Measurements from ENCODE around the gene SKIL.

The SKIL gene

DNA sequence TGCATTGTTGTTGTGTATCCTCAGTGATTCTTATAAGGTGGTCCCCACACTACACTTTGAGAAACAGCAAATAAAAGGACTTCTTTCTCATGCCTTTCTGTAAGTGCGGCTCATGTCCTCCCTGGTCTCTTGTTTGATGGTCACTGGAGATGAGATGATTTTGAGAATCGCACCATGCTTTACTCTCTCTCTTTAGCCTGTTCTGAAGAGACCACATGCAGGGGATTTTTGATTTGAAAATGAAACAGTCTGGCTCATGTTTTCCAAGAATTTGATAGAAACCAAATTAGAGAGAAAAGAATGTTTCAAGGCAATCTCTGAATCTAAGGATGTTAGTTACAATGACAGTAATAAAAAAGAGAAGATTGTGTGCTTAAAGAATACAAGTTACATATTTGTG is 79.2 kb downstream of the SKIL start:
- DNase-seq (ENCODE audit: low read depth): no peak
- TF ChIP-seq, protein P1, sequence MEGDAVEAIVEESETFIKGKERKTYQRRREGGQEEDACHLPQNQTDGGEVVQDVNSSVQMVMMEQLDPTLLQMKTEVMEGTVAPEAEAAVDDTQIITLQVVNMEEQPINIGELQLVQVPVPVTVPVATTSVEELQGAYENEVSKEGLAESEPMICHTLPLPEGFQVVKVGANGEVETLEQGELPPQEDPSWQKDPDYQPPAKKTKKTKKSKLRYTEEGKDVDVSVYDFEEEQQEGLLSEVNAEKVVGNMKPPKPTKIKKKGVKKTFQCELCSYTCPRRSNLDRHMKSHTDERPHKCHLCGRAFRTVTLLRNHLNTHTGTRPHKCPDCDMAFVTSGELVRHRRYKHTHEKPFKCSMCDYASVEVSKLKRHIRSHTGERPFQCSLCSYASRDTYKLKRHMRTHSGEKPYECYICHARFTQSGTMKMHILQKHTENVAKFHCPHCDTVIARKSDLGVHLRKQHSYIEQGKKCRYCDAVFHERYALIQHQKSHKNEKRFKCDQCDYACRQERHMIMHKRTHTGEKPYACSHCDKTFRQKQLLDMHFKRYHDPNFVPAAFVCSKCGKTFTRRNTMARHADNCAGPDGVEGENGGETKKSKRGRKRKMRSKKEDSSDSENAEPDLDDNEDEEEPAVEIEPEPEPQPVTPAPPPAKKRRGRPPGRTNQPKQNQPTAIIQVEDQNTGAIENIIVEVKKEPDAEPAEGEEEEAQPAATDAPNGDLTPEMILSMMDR (conservative IDR thresholded peaks at IDR 0.05; ENCODE audit: control insufficient read depth, insufficient read depth, low read depth, low read length): no peak

DNA sequence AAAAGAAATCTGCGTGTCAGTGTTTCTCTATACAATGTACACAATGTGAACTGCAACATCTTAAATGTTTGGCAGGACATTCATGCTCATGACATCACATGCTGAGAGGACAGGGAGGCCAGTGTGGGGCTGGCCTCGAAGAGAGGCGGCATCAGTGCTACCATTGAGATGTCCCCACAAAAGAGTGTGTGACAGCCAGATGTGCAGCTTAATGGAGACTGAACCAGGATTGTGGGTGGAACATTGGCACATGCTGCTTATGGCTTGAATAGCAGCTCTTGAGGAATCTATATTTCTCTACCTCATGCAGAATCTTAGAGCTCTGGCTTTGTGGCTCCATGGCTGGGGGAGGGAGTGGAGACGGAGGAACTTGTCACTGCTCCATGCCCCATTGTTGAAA is 79.7 kb downstream of the SKIL start:
- no peak for DNase-seq (ENCODE audit: low read depth)
- TF ChIP-seq, protein P1 (conservative IDR thresholded peaks at IDR 0.05; ENCODE audit: control insufficient read depth, insufficient read depth, low read depth, low read length): no peak
- H3K4me3 ChIP-seq (ENCODE audit: control insufficient read depth, low read depth, low read length): no peak overlapping the region

More for the DNA sequence above, 79.2 kb downstream of the SKIL start:
- no peak overlapping the region for H3K4me3 ChIP-seq (ENCODE audit: control insufficient read depth, low read depth, low read length)

DNA sequence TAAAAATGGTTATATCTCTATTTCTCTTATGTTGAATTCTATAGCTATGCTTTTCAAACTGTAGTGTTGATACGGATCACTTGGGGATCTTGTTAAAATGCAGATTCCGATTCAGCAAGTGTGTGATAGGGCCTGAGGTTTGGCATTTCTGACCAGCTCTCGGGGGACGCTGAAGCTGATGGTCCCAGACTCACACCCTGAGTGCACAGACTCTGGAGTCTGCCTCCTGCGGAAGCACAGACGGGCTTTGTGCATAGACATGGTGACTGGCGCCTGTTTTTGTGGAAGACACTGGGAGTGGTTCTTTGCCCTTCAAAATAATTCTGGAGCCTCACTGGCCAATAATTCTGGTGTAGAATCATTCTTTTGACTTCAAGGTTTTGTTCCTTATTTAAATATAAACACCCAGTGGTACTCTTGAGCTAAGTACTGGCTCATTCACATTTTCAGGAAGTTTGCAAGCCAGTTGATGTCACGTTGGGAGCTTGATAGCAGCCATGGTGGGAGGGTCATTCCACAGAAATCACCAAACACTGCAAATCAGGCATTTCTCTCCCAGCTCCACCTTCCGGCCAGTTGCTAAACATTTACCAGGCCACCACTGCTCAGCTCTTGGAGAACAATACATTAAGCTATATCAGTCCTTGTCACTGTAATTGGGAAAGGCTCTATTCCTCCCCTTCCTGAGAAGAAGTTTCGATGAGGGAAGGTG is 80.3 kb downstream of the SKIL start:
- DNase-seq (ENCODE audit: low read depth): no peak
- TF ChIP-seq, protein P1 (conservative IDR thresholded peaks at IDR 0.05; ENCODE audit: control insufficient read depth, insufficient read depth, low read depth, low read length): no peak
- no peak overlapping the region for H3K4me3 ChIP-seq (ENCODE audit: control insufficient read depth, low read depth, low read length)

DNA sequence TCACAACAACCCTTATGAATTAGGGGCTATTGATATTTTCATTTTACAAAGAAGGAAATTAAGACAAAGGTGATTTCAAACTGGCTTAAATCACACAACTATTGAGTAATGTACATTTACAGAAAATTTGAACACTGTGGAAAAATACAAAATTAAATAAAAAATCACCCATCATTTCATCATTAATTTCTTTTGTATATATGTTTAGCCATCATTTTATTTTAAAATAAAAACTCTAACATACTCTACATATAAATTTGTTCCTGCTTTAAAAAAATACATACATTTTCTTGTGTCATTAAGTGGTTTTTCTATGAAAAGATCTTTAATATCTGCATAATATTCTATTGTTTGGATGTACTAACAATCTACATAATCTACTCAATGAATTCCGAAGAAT is 81.3 kb downstream of the SKIL start:
- DNase-seq (ENCODE audit: low read depth): no peak
- H3K4me3 ChIP-seq (ENCODE audit: control insufficient read depth, low read depth, low read length): no peak overlapping the region
- TF ChIP-seq, protein P1 (conservative IDR thresholded peaks at IDR 0.05; ENCODE audit: control insufficient read depth, insufficient read depth, low read depth, low read length): no peak

DNA sequence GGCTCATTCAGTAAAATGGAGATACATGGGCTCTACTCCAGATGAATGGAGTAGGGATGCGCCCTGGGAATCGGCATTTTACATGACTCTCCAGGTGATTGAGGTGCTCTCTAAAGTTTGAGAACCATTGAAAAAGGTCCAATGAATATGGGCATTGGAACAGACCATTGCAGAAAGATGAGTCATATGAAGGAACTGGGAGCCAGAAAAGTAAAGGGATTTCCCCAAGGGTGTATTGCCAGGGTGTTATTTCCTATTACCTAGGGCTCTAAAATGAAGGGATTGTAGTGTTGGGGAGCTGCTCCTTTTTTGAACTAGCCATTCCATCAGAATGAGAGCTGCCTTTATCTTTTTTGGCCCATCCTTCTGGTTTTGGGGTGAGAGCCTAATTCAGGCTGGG is 82.8 kb downstream of the SKIL start:
- H3K4me3 ChIP-seq (ENCODE audit: control insufficient read depth, low read depth, low read length): no peak overlapping the region
- TF ChIP-seq, protein P1 (conservative IDR thresholded peaks at IDR 0.05; ENCODE audit: control insufficient read depth, insufficient read depth, low read depth, low read length): no peak
- DNase-seq (ENCODE audit: low read depth): peak; percentile 63

DNA sequence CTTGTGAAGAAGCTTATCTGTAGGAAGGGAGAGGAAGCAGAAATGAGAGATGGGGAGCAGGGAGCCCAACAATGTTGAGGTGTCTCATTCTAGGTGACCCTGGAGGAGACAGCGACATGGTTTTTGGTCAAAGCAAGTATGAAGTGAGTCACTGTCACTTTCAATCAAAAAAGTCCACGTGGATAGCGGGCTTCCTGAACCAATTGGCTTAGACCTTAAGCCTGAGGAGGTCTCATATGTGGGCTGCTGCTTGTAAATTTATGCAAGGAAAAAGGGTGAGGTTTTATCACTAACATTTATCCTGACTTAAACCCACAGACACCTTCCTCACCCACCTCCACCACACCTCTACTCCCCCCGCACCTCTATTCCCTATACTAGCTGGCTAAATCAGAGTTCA is 83.9 kb downstream of the SKIL start:
- H3K4me3 ChIP-seq (ENCODE audit: control insufficient read depth, low read depth, low read length): no peak overlapping the region
- TF ChIP-seq, protein P1 (conservative IDR thresholded peaks at IDR 0.05; ENCODE audit: control insufficient read depth, insufficient read depth, low read depth, low read length): no peak
- DNase-seq (ENCODE audit: low read depth): no peak

All from fibroblast of mammary gland (primary cell).